Endothelial cell of umbilical vein (primary cell): ENCODE measurements around the gene RMP24.

Experiments
- BruUV-seq: library from RNA; stranded (reverse); fragments of 400-500 nt; replicated peaks from 2 replicates; lab custom pipeline; 2021; lab: Mats Ljungman, UMichigan
- CTCF ChIA-PET: fragments of 300-600, 350-600 bp; sonication (Branson Sonifier 250); formaldehyde crosslinking; loops from one replicate; lab custom pipeline; 2021; ENCODE audit warnings: antibody characterized with exemption, inconsistent platforms; lab: Charles Lee
- POLR2A ChIA-PET: fragments of 300-600, 350-600 bp; sonication (Branson Sonifier 250); formaldehyde crosslinking; loops from one replicate; lab custom pipeline; 2021; ENCODE audit warnings: antibody characterized with exemption, inconsistent platforms; lab: Charles Lee
- DNase-seq: peaks from one replicate; pipeline ENCODE4 v3.0.0-alpha.2; 2011; ENCODE audit warnings: low read depth, low spot score
- FAIRE-seq: peaks from 2 replicates; lab custom pipeline; 2011; peaks lifted over from hg19 to GRCh38; lab: Jason Lieb, UNC
- H2AFZ ChIP-seq: 2 replicates; pipeline ENCODE4 v1.6.0; 2012; ENCODE audit warnings: low read depth, low read length, control low read depth, inconsistent platforms
- H3K27ac ChIP-seq: 2 replicates; pipeline ENCODE4 v1.5.1; 2011; ENCODE audit warnings: low read depth, mild to moderate bottlenecking, control low read depth, low read length, moderate library complexity; ENCODE audit not compliant: insufficient read depth
- H3K27me3 ChIP-seq, 2 experiments: 2 replicates each; pipeline versions ENCODE4 v1.6.0 to v1.6.1; 2011; ENCODE audit warnings: low read length in 2 of 2, mixed read lengths in 1 of 2; ENCODE audit not compliant: control insufficient read depth in 2 of 2, insufficient read depth in 2 of 2
- H3K36me3 ChIP-seq, 2 experiments: 2 replicates in 1 of 2; 3 replicates in 1 of 2; pipeline ENCODE4 v1.5.1; 2011; ENCODE audit warnings: low read length in 2 of 2, mild to moderate bottlenecking in 1 of 2, moderate library complexity in 1 of 2; ENCODE audit not compliant: control insufficient read depth in 2 of 2, insufficient read depth in 2 of 2; ENCODE audit errors: extremely low read depth in 1 of 2
- H3K4me1 ChIP-seq: 3 replicates; pipeline ENCODE4 v1.5.1; 2011; ENCODE audit warnings: mild to moderate bottlenecking, low read length; ENCODE audit not compliant: control insufficient read depth, insufficient read depth; ENCODE audit errors: extremely low read depth
- H3K4me2 ChIP-seq: 2 replicates; pipeline ENCODE4 v1.6.1; 2011; ENCODE audit warnings: low read length, control low read depth, mixed read lengths; ENCODE audit not compliant: insufficient read depth
- H3K4me3 ChIP-seq, 3 experiments: fragments of 200-600 bp in 1 of 3; sonication (generic), shearing (Covaris generic) in 1 of 3; replicated peaks in 1 of 3; 2 replicates each; pipeline ENCODE4 v1.5.1; 2011 to 2016; ENCODE audit warnings: control low read depth in 3 of 3, low read length in 3 of 3, mild to moderate bottlenecking in 2 of 3, inconsistent platforms in 1 of 3, low read depth in 1 of 3, moderate library complexity in 1 of 3; ENCODE audit not compliant: insufficient read depth in 1 of 3
- H3K79me2 ChIP-seq: 2 replicates; pipeline ENCODE4 v1.6.0; 2012; ENCODE audit warnings: low read length, inconsistent platforms; ENCODE audit not compliant: control insufficient read depth, insufficient read depth
- H3K9ac ChIP-seq: replicated peaks from 2 replicates; pipeline ENCODE3; 2011; ENCODE audit warnings: low read length, control low read depth; ENCODE audit not compliant: insufficient read depth; ENCODE audit errors: extremely low read depth
- H3K9me1 ChIP-seq: replicated peaks from 3 replicates; pipeline ENCODE4 v1.6.0; 2011; ENCODE audit warnings: mild to moderate bottlenecking, low read length; ENCODE audit not compliant: control insufficient read depth, insufficient read depth; ENCODE audit errors: extremely low read depth
- H3K9me3 ChIP-seq: replicated peaks from 2 replicates; pipeline ENCODE4 v1.5.1; 2012; ENCODE audit warnings: low read length, inconsistent platforms; ENCODE audit not compliant: control insufficient read depth, insufficient read depth
- H4K20me1 ChIP-seq: replicated peaks from 2 replicates; pipeline ENCODE3; 2011; ENCODE audit warnings: mild to moderate bottlenecking, low read length; ENCODE audit not compliant: control insufficient read depth, insufficient read depth; ENCODE audit errors: extremely low read depth
- CTCF ChIP-seq, 2 donors: IDR thresholded peaks; 1 replicate in 1 of 2; 2 replicates in 1 of 2; pipeline ENCODE4 v1.5.1; 2011; ENCODE audit warnings: low read length in 2 of 2, mild to moderate bottlenecking in 2 of 2, moderate library complexity in 2 of 2, control low read depth in 1 of 2, inconsistent platforms in 1 of 2, low read depth in 1 of 2; ENCODE audit not compliant: insufficient read depth in 1 of 2; ENCODE audit errors: extremely low read depth in 1 of 2
- EZH2 ChIP-seq: IDR thresholded peaks from 2 replicates; pipeline ENCODE4 v1.6.1; 2012; ENCODE audit warnings: borderline replicate concordance, low read depth, mild to moderate bottlenecking, moderate library complexity, low read length, inconsistent platforms; ENCODE audit not compliant: severe bottlenecking
- FOS ChIP-seq: IDR thresholded peaks from 2 replicates; pipeline ENCODE4 v1.6.1; 2011; ENCODE audit warnings: mild to moderate bottlenecking, low read length, moderate library complexity, borderline replicate concordance; ENCODE audit not compliant: insufficient read depth
- GATA2 ChIP-seq: IDR thresholded peaks from 2 replicates; pipeline ENCODE4 v1.7.0; 2011; ENCODE audit warnings: low read depth, mild to moderate bottlenecking, moderate library complexity, mixed read lengths, low read length; ENCODE audit not compliant: insufficient read length, insufficient read depth
- JUN ChIP-seq: IDR thresholded peaks from 2 replicates; pipeline ENCODE4 v1.6.1; 2011; ENCODE audit warnings: borderline replicate concordance, low read depth; ENCODE audit not compliant: insufficient read length, insufficient read depth
- MAX ChIP-seq: IDR thresholded peaks from 2 replicates; pipeline ENCODE4 v1.6.1; 2011; ENCODE audit not compliant: insufficient read depth, insufficient read length
- MYC ChIP-seq: IDR thresholded peaks from one replicate; pipeline ENCODE4 v1.6.1; 2011; ENCODE audit warnings: mild to moderate bottlenecking, low read depth, low read length
- POLR2A ChIP-seq: IDR thresholded peaks from 2 replicates; pipeline ENCODE4 v1.6.1; 2012; ENCODE audit warnings: low read depth, mild to moderate bottlenecking, control low read depth, low read length
- POLR2AphosphoS5 ChIP-seq: IDR thresholded peaks from 2 replicates; pipeline ENCODE4 v1.6.1; 2012; ENCODE audit warnings: low read depth, mild to moderate bottlenecking, control low read depth, low read length, moderate library complexity; ENCODE audit not compliant: insufficient read depth
- dilution Hi-C: fragments of 300-500 bp; cut with MboI; formaldehyde crosslinking; loops from one replicate; pipeline ENCODE4 v1.15.0; 2019; ENCODE audit warnings: low sequenced_read_pairs; ENCODE audit not compliant: extremely low pct_ligation_motif_present
- intact Hi-C: fragments of 100-400 bp; cut with micrococcal nuclease; formaldehyde crosslinking; loops from one replicate; pipeline ENCODE4 v1.10.0; 2022

Gene RMP24

GRCh38 chr18:35923939-35924684 lies 48.4 kb upstream of the RMP24 start:
- dilution Hi-C loops, result no loop called here
- Histone ChIP-seq H3K4me2 (no peak overlapping the region), H3K27me3 (peaks cover 18 to 25% of the 10 kb centered on the region in 2 experiments), H3K9ac (no peak overlapping the region), H2AFZ (no peak overlapping the region), H3K36me3 (no peaks in the 10 kb centered on the region), H3K4me1 (no peaks in the 10 kb centered on the region), H3K4me3 (no peak overlapping the region), H3K79me2 (no peaks in the 10 kb centered on the region), H3K9me3 (no peaks in the 10 kb centered on the region), H4K20me1 (no peaks in the 10 kb centered on the region), H3K27ac (no peak overlapping the region), H3K9me1 (no peaks in the 10 kb centered on the region)
- no peak for FAIRE-seq
- ChIA-PET CTCF (no interaction called here), POLR2A (no interaction called here)
- no peak for TF ChIP-seq POLR2AphosphoS5
- TF ChIP-seq MAX, result no peak
- TF ChIP-seq EZH2, result no peak
- TF ChIP-seq FOS, result no peak
- no peak for TF ChIP-seq POLR2A
- no peak for TF ChIP-seq CTCF (IDR thresholded peaks at IDR 0.05; ENCODE audit: extremely low read depth in 1 of 2, insufficient read depth in 1 of 2, low read depth in 1 of 2, low read length in 2 of 2)
- TF ChIP-seq GATA2, result no peak
- TF ChIP-seq MYC, result no peak
- no peak for TF ChIP-seq JUN
- DNase-seq, result no peak
- no TSS peak for BruUV-seq
- intact Hi-C loops, result no loop called here
